ENCODE results near the gene CHIA.

Gene CHIA

GRCh38 chr1:111281411-111281810 lies 9.2 kb upstream of the CHIA start:
- no peak for TF ChIP-seq Cebpa-rat (IDR thresholded peaks at IDR 0.05)
- no peak overlapping the region for H3K27ac ChIP-seq
- no peak overlapping the region for H3K4me2 ChIP-seq

GRCh38 chr1:111283838-111284237 lies 6.8 kb upstream of the CHIA start:
- Histone ChIP-seq H3K4me3 (no peak overlapping the region), H3K36me3 (no peaks in the 10 kb centered on the region)
- TF ChIP-seq Cebpa-rat (IDR thresholded peaks at IDR 0.05): no peak

More at GRCh38 chr1:111281411-111281810, 9.2 kb upstream of the CHIA start:
- Histone ChIP-seq H3K36me3 (no peaks in the 10 kb centered on the region), H3K4me3 (no peak overlapping the region), H3K9ac (no peak overlapping the region), H4K20me1 (no peaks in the 10 kb centered on the region), H3K9me3 (peaks cover 7% of the 10 kb centered on the region), H3K27me3 (no peaks in the 10 kb centered on the region), H3K4me1 (no peaks in the 10 kb centered on the region)

GRCh38 chr1:111285879-111286278 lies 4.8 kb upstream of the CHIA start:
- Histone ChIP-seq H3K9ac (no peak overlapping the region), H3K27ac (no peak overlapping the region), H3K36me3 (no peaks in the 10 kb centered on the region), H3K9me3 (no peaks in the 10 kb centered on the region), H3K27me3 (no peaks in the 10 kb centered on the region), H3K4me3 (no peak overlapping the region), H3K4me1 (no peaks in the 10 kb centered on the region), H4K20me1 (no peaks in the 10 kb centered on the region), H3K4me2 (no peak overlapping the region)
- TF ChIP-seq Cebpa-rat (IDR thresholded peaks at IDR 0.05): no peak

More at GRCh38 chr1:111283838-111284237, 6.8 kb upstream of the CHIA start:
- H3K4me1 ChIP-seq: no peaks in the 10 kb centered on the region
- no peaks in the 10 kb centered on the region for H3K27me3 ChIP-seq
- no peaks in the 10 kb centered on the region for H4K20me1 ChIP-seq
- H3K9me3 ChIP-seq: no peaks in the 10 kb centered on the region
- no peak overlapping the region for H3K4me2 ChIP-seq
- H3K9ac ChIP-seq: no peak overlapping the region
- no peak overlapping the region for H3K27ac ChIP-seq

GRCh38 chr1:111286912-111287311 lies 3.7 kb upstream of the CHIA start:
- Histone ChIP-seq H3K27me3 (no peaks in the 10 kb centered on the region), H3K4me1 (no peaks in the 10 kb centered on the region), H4K20me1 (no peaks in the 10 kb centered on the region), H3K27ac (no peak overlapping the region), H3K4me2 (no peak overlapping the region), H3K4me3 (no peak overlapping the region), H3K9me3 (no peaks in the 10 kb centered on the region), H3K9ac (no peak overlapping the region), H3K36me3 (no peaks in the 10 kb centered on the region)
- TF ChIP-seq Cebpa-rat (IDR thresholded peaks at IDR 0.05): no peak

- Histone ChIP-seq H3K4me1 (no peaks in the 10 kb centered on the region), H3K27me3 (no peaks in the 10 kb centered on the region), H3K4me2 (no peak overlapping the region), H3K9me3 (no peaks in the 10 kb centered on the region), H3K36me3 (no peaks in the 10 kb centered on the region), H3K4me3 (no peak overlapping the region), H3K9ac (no peak overlapping the region), H4K20me1 (no peaks in the 10 kb centered on the region), H3K27ac (no peak overlapping the region)
- TF ChIP-seq Cebpa-rat (IDR thresholded peaks at IDR 0.05): no peak
These were observed 1.3 kb upstream of the CHIA start for GRCh38 chr1:111289371-111289770.

GRCh38 chr1:111290104-111290503 lies 547 bp upstream of the CHIA start:
- H3K4me1 ChIP-seq: no peaks in the 10 kb centered on the region
- no peaks in the 10 kb centered on the region for H3K36me3 ChIP-seq
- H4K20me1 ChIP-seq: no peaks in the 10 kb centered on the region
- TF ChIP-seq Cebpa-rat (IDR thresholded peaks at IDR 0.05): no peak
- no peaks in the 10 kb centered on the region for H3K27me3 ChIP-seq
- H3K4me3 ChIP-seq: no peak overlapping the region
- H3K9me3 ChIP-seq: no peaks in the 10 kb centered on the region
- no peak overlapping the region for H3K4me2 ChIP-seq
- no peak overlapping the region for H3K27ac ChIP-seq
- H3K9ac ChIP-seq: no peak overlapping the region

GRCh38 chr1:111294390-111294789 lies 3.7 kb downstream of the CHIA start:
- Histone ChIP-seq H4K20me1 (no peaks in the 10 kb centered on the region), H3K27ac (no peak overlapping the region), H3K9me3 (peaks cover 11% of the 10 kb centered on the region), H3K9ac (no peak overlapping the region), H3K4me2 (no peak overlapping the region), H3K27me3 (no peaks in the 10 kb centered on the region), H3K36me3 (no peaks in the 10 kb centered on the region), H3K4me1 (no peaks in the 10 kb centered on the region), H3K4me3 (no peak overlapping the region)
- no peak for TF ChIP-seq Cebpa-rat (IDR thresholded peaks at IDR 0.05)

- Histone ChIP-seq H3K36me3 (no peaks in the 10 kb centered on the region), H3K4me3 (no peak overlapping the region), H3K4me2 (no peak overlapping the region), H3K4me1 (no peaks in the 10 kb centered on the region), H3K27ac (no peak overlapping the region), H3K9me3 (peaks cover 10% of the 10 kb centered on the region), H3K9ac (no peak overlapping the region), H4K20me1 (no peaks in the 10 kb centered on the region), H3K27me3 (no peaks in the 10 kb centered on the region)
- no peak for TF ChIP-seq Cebpa-rat (IDR thresholded peaks at IDR 0.05)
These were observed 11.7 kb downstream of the CHIA start for GRCh38 chr1:111302374-111302773.

GRCh38 chr1:111309690-111310089 lies 19.0 kb downstream of the CHIA start:
- no peaks in the 10 kb centered on the region for H4K20me1 ChIP-seq
- TF ChIP-seq Cebpa-rat (IDR thresholded peaks at IDR 0.05): no peak
- H3K36me3 ChIP-seq: no peaks in the 10 kb centered on the region
- H3K4me1 ChIP-seq: no peaks in the 10 kb centered on the region
- H3K9ac ChIP-seq: no peak overlapping the region
- no peak overlapping the region for H3K27ac ChIP-seq
- H3K4me3 ChIP-seq: no peak overlapping the region
- no peaks in the 10 kb centered on the region for H3K27me3 ChIP-seq
- H3K4me2 ChIP-seq: no peak overlapping the region
- no peaks in the 10 kb centered on the region; the same call in 1 of the 2 replicates for H3K9me3 ChIP-seq

- no peaks in the 10 kb centered on the region for H3K27me3 ChIP-seq
- H3K4me2 ChIP-seq: no peak overlapping the region
- no peaks in the 10 kb centered on the region for H4K20me1 ChIP-seq
- H3K36me3 ChIP-seq: no peaks in the 10 kb centered on the region
- H3K9ac ChIP-seq: no peak overlapping the region
- no peaks in the 10 kb centered on the region for H3K4me1 ChIP-seq
- H3K4me3 ChIP-seq: no peak overlapping the region
- no peaks in the 10 kb centered on the region for H3K9me3 ChIP-seq
- TF ChIP-seq Cebpa-rat (IDR thresholded peaks at IDR 0.05): no peak
- H3K27ac ChIP-seq: no peak overlapping the region
These were observed 27.9 kb downstream of the CHIA start for GRCh38 chr1:111318523-111318922.

All from BLaER1 (cell line).